Activated naive CD8-positive, alpha-beta T cell treated with anti-CD3 and anti-CD28 coated beads for 36 hours (primary cell): ENCODE results near the gene FRYL. TPM values are rescaled to one million over a fixed set of nuclear protein-coding genes. Genes with fewer than 3 reads are reported as not detected.
"Not testable (repeated sequence)": the region's sequence is repeated elsewhere in the genome, so short reads cannot be mapped to it uniquely, and the experiment has no call there.

Source experiments
- DNase-seq: peaks from one replicate; pipeline ENCODE4 v3.0.0; 2021
- H3K27ac Mint-ChIP-seq: one replicate; pipeline ENCODE4 v1.8.0; 2022; ENCODE audit warnings: mild to moderate bottlenecking, moderate library complexity, mixed read lengths
- H3K27me3 Mint-ChIP-seq: one replicate; pipeline ENCODE4 v1.8.0; 2022; ENCODE audit warnings: mild to moderate bottlenecking, mixed read lengths
- H3K36me3 Mint-ChIP-seq: one replicate; pipeline ENCODE4 v1.8.0; 2021; ENCODE audit warnings: mild to moderate bottlenecking, mixed read lengths
- H3K4me1 Mint-ChIP-seq: one replicate; pipeline ENCODE4 v1.8.0; 2021; ENCODE audit warnings: mixed read lengths
- H3K4me3 Mint-ChIP-seq: one replicate; pipeline ENCODE4 v1.8.0; 2022; ENCODE audit warnings: mild to moderate bottlenecking, moderate library complexity, mixed read lengths
- H3K9me3 Mint-ChIP-seq: one replicate; pipeline ENCODE4 v1.8.0; 2022; ENCODE audit warnings: mixed read lengths
- total RNA-seq, 2 experiments: library from RNA; stranded (reverse); gene quantifications; one replicate each; pipeline ENCODE4 v1.2.3, GENCODE V29; 2021

Gene FRYL
- total RNA-seq, 2 experiments from 2014 or later = 54.0 to 63.8 TPM

- Mint-ChIP-seq H3K4me1 (peaks cover 51% of the 10 kb centered on the region), H3K27me3 (no peaks in the 10 kb centered on the region), H3K36me3 (peaks cover 31% of the 10 kb centered on the region), H3K27ac (no peak overlapping the region), H3K4me3 (no peak overlapping the region), H3K9me3 (no peaks in the 10 kb centered on the region)
- DNase-seq = no peak
Observed at GRCh38 chr4:48649505-48649904, 130.6 kb downstream of the FRYL start.

GRCh38 chr4:48645225-48645794 is 134.8 kb downstream of the FRYL start:
- Mint-ChIP-seq H3K36me3 (peaks cover 14% of the 10 kb centered on the region), H3K4me1 (peaks cover 35% of the 10 kb centered on the region), H3K9me3 (no peaks in the 10 kb centered on the region), H3K27me3 (no peaks in the 10 kb centered on the region), H3K27ac (no peak overlapping the region), H3K4me3 (no peak overlapping the region)
- DNase-seq = no peak

GRCh38 chr4:48642421-48643374 is 137.4 kb downstream of the FRYL start:
- peaks cover 30% of the 10 kb centered on the region for H3K4me1 Mint-ChIP-seq
- no peak overlapping the region for H3K27ac Mint-ChIP-seq
- no peak overlapping the region for H3K4me3 Mint-ChIP-seq
- peaks cover 5% of the 10 kb centered on the region for H3K9me3 Mint-ChIP-seq
- H3K36me3 Mint-ChIP-seq = peaks cover 19% of the 10 kb centered on the region
- no peaks in the 10 kb centered on the region for H3K27me3 Mint-ChIP-seq
- DNase-seq = no peak

GRCh38 chr4:48641401-48641800 is 138.7 kb downstream of the FRYL start:
- no peak for DNase-seq
- Mint-ChIP-seq H3K4me3 (no peak overlapping the region), H3K4me1 (peaks cover 27% of the 10 kb centered on the region), H3K27ac (no peak overlapping the region), H3K36me3 (peaks cover 19% of the 10 kb centered on the region), H3K27me3 (no peaks in the 10 kb centered on the region), H3K9me3 (peaks cover 5% of the 10 kb centered on the region)

GRCh38 chr4:48640699-48641098 is 139.4 kb downstream of the FRYL start:
- Mint-ChIP-seq H3K4me3 (no peak overlapping the region), H3K4me1 (peaks cover 27% of the 10 kb centered on the region), H3K27me3 (no peaks in the 10 kb centered on the region), H3K9me3 (peaks cover 5% of the 10 kb centered on the region), H3K36me3 (peaks cover 18% of the 10 kb centered on the region), H3K27ac (no peak overlapping the region)
- no peak for DNase-seq

GRCh38 chr4:48640225-48640624 is 139.9 kb downstream of the FRYL start:
- H3K36me3 Mint-ChIP-seq = peaks cover 18% of the 10 kb centered on the region
- DNase-seq = no peak
- H3K4me1 Mint-ChIP-seq = peaks cover 27% of the 10 kb centered on the region
- H3K27me3 Mint-ChIP-seq = no peaks in the 10 kb centered on the region
- H3K9me3 Mint-ChIP-seq = peaks cover 5% of the 10 kb centered on the region
- no peak overlapping the region for H3K4me3 Mint-ChIP-seq
- no peak overlapping the region for H3K27ac Mint-ChIP-seq

- Mint-ChIP-seq H3K27ac (no peak overlapping the region), H3K4me3 (no peak overlapping the region)
Observed at GRCh38 chr4:48639807-48640206, 140.3 kb downstream of the FRYL start.

GRCh38 chr4:48638586-48638985 is 141.5 kb downstream of the FRYL start:
- Mint-ChIP-seq H3K4me1 (peaks cover 25% of the 10 kb centered on the region), H3K27ac (peak overlapping the region; percentile 26), H3K36me3 (peaks cover 18% of the 10 kb centered on the region)
- not testable (repeated sequence) for H3K4me3 Mint-ChIP-seq, H3K27me3 Mint-ChIP-seq, H3K9me3 Mint-ChIP-seq, DNase-seq

More at GRCh38 chr4:48639807-48640206, 140.3 kb downstream of the FRYL start:
- Mint-ChIP-seq H3K27me3 (no peaks in the 10 kb centered on the region), H3K4me1 (peaks cover 27% of the 10 kb centered on the region), H3K36me3 (peaks cover 18% of the 10 kb centered on the region), H3K9me3 (peaks cover 5% of the 10 kb centered on the region)
- DNase-seq = no peak

GRCh38 chr4:48636911-48637310 is 143.2 kb downstream of the FRYL start:
- Mint-ChIP-seq H3K27ac (no peak overlapping the region), H3K27me3 (no peaks in the 10 kb centered on the region), H3K4me3 (no peak overlapping the region), H3K36me3 (peaks cover 15% of the 10 kb centered on the region), H3K4me1 (peaks cover 18% of the 10 kb centered on the region), H3K9me3 (peaks cover 5% of the 10 kb centered on the region)
- no peak for DNase-seq

GRCh38 chr4:48635980-48636379 is 144.1 kb downstream of the FRYL start:
- Mint-ChIP-seq H3K36me3 (peaks cover 15% of the 10 kb centered on the region), H3K27ac (no peak overlapping the region), H3K9me3 (peaks cover 5% of the 10 kb centered on the region), H3K4me3 (no peak overlapping the region), H3K4me1 (peaks cover 16% of the 10 kb centered on the region), H3K27me3 (no peaks in the 10 kb centered on the region)
- no peak for DNase-seq

GRCh38 chr4:48635310-48635709 is 144.8 kb downstream of the FRYL start:
- no peak overlapping the region for H3K27ac Mint-ChIP-seq
- H3K36me3 Mint-ChIP-seq = peaks cover 13% of the 10 kb centered on the region
- H3K4me3 Mint-ChIP-seq = no peak overlapping the region
- peaks cover 13% of the 10 kb centered on the region for H3K4me1 Mint-ChIP-seq
- peaks cover 5% of the 10 kb centered on the region for H3K9me3 Mint-ChIP-seq
- H3K27me3 Mint-ChIP-seq = no peaks in the 10 kb centered on the region
- peak; percentile 8 for DNase-seq

GRCh38 chr4:48634688-48635308 is 145.3 kb downstream of the FRYL start:
- Mint-ChIP-seq H3K4me1 (peaks cover 13% of the 10 kb centered on the region), H3K9me3 (peaks cover 5% of the 10 kb centered on the region), H3K36me3 (peaks cover 13% of the 10 kb centered on the region), H3K4me3 (no peak overlapping the region), H3K27ac (no peak overlapping the region), H3K27me3 (no peaks in the 10 kb centered on the region)
- no peak for DNase-seq

- H3K36me3 Mint-ChIP-seq = peaks cover 5% of the 10 kb centered on the region
- no peak for DNase-seq
- H3K27me3 Mint-ChIP-seq = no peaks in the 10 kb centered on the region
- H3K9me3 Mint-ChIP-seq = peaks cover 2% of the 10 kb centered on the region
- no peak overlapping the region for H3K4me3 Mint-ChIP-seq
- H3K4me1 Mint-ChIP-seq = peaks cover 11% of the 10 kb centered on the region
- no peak overlapping the region for H3K27ac Mint-ChIP-seq
Observed at GRCh38 chr4:48633657-48634056, 146.4 kb downstream of the FRYL start.

GRCh38 chr4:48629458-48629857 is 150.6 kb downstream of the FRYL start:
- Mint-ChIP-seq H3K36me3 (peaks cover 5% of the 10 kb centered on the region), H3K27me3 (no peaks in the 10 kb centered on the region), H3K4me1 (peaks cover 3% of the 10 kb centered on the region), H3K9me3 (no peaks in the 10 kb centered on the region), H3K27ac (no peak overlapping the region), H3K4me3 (no peak overlapping the region)
- no peak for DNase-seq

- no peak overlapping the region for H3K4me3 Mint-ChIP-seq
- H3K27ac Mint-ChIP-seq = no peak overlapping the region
- peaks cover 16% of the 10 kb centered on the region for H3K36me3 Mint-ChIP-seq
- no peaks in the 10 kb centered on the region for H3K9me3 Mint-ChIP-seq
- H3K27me3 Mint-ChIP-seq = no peaks in the 10 kb centered on the region
- H3K4me1 Mint-ChIP-seq = no peaks in the 10 kb centered on the region
- DNase-seq = no peak
Observed at GRCh38 chr4:48623182-48623780, 156.8 kb downstream of the FRYL start.
